VCaP (cell line): ENCODE measurements around the gene RPS19.
"Not testable (repeated sequence)": the region's sequence is repeated elsewhere in the genome, so short reads cannot be mapped to it uniquely, and the experiment has no call there.

ENCODE experiments used
- H3K27ac ChIP-seq: fragments of 450-650 bp; 2 replicates; pipeline ENCODE4 v1.5.1; 2017
- TF ChIP-seq, protein P1 (sequence below): fragments of 450-650 bp; conservative IDR thresholded peaks from 2 replicates; pipeline ENCODE4 v1.5.1; 2017; ENCODE audit warnings: mild to moderate bottlenecking, moderate library complexity

The RPS19 gene

DNA sequence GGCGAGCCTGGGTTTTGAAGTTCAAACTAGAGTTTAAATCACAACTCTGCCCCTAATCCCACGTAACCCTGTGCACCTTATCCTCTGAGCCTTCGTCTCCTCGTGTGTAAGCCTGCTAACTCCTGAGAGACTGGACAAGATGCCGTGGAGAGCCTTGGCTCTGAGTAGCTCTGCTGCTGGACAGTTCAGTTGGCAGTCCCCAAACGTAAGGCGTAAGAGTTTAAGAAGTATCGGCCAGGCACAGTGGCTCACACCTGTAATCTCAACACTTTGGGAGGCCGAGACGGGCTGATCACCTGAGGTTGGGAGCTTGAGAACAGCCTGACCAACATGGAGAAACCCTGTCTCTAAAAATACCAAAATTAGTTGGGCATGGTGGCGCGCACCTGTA is 12.3 kb downstream of the RPS19 start:
- TF ChIP-seq, protein P1, sequence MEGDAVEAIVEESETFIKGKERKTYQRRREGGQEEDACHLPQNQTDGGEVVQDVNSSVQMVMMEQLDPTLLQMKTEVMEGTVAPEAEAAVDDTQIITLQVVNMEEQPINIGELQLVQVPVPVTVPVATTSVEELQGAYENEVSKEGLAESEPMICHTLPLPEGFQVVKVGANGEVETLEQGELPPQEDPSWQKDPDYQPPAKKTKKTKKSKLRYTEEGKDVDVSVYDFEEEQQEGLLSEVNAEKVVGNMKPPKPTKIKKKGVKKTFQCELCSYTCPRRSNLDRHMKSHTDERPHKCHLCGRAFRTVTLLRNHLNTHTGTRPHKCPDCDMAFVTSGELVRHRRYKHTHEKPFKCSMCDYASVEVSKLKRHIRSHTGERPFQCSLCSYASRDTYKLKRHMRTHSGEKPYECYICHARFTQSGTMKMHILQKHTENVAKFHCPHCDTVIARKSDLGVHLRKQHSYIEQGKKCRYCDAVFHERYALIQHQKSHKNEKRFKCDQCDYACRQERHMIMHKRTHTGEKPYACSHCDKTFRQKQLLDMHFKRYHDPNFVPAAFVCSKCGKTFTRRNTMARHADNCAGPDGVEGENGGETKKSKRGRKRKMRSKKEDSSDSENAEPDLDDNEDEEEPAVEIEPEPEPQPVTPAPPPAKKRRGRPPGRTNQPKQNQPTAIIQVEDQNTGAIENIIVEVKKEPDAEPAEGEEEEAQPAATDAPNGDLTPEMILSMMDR: no peak
- H3K27ac ChIP-seq: no peak overlapping the region; the same call in 1 of the 2 replicates

DNA sequence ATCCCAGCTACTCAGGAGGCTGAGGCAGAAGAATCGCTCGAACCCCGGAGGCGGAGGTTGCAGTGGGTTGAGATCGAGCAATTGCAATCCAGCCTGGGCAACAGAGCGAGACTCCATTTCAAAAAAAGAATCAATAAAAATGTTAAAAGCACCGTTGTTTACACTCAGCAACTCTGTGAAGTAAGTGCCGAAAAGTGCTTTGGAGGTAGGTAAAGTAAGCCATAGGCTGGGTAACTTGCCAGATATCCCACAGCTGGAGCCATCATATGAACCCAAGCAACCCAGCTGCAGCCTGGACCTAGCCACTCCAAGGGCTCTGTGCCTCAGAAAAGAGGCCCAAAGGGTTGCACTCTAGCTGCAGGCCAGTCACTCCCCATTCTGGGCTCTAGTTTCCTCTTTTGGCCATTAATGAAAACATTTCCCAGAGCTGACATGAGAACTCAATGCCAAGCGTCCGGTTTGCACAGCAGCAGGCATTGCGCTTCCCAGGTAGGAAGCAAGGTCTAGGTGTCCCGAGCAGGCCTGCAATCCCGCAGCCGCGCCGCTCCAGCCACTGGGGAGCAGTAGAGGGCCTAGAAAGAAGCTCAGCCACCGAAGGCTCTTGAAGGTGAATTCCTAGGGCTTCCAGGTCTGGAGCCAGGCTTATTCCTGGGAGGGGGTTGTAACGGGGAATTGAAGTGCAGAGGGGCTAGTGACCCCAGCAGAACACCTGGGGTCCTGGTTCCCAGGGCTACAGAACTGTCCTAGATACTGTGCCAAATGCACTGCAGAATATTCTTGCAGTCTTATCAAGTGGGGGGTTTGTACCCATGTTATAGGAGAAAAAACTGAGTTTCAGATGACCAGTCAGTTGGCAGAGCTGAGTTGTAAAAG is 13.0 kb downstream of the RPS19 start:
- H3K27ac ChIP-seq: peak overlapping the region; percentile 30; the same call in 1 of the 2 replicates
- TF ChIP-seq, protein P1: peak; percentile 90

DNA sequence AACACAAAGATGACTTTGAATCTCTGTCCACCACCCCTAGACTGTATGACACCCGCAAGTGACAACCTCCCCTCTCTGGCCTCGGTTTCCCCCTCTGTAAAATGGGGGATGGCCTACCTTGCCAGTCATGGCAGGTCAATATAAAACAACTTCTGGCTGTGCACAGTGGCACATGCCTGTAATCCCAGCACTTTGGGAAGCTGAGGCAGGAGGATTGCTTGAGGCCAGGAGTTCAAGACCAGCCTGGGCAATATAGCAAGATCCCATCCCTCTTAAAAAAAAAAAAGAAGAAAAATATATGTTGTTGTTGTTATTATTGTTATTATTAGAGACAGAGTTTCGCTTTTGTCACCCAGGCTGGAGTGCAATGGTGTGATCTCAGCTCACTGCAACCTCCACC is 15.9 kb downstream of the RPS19 start:
- not testable (repeated sequence) for H3K27ac ChIP-seq

DNA sequence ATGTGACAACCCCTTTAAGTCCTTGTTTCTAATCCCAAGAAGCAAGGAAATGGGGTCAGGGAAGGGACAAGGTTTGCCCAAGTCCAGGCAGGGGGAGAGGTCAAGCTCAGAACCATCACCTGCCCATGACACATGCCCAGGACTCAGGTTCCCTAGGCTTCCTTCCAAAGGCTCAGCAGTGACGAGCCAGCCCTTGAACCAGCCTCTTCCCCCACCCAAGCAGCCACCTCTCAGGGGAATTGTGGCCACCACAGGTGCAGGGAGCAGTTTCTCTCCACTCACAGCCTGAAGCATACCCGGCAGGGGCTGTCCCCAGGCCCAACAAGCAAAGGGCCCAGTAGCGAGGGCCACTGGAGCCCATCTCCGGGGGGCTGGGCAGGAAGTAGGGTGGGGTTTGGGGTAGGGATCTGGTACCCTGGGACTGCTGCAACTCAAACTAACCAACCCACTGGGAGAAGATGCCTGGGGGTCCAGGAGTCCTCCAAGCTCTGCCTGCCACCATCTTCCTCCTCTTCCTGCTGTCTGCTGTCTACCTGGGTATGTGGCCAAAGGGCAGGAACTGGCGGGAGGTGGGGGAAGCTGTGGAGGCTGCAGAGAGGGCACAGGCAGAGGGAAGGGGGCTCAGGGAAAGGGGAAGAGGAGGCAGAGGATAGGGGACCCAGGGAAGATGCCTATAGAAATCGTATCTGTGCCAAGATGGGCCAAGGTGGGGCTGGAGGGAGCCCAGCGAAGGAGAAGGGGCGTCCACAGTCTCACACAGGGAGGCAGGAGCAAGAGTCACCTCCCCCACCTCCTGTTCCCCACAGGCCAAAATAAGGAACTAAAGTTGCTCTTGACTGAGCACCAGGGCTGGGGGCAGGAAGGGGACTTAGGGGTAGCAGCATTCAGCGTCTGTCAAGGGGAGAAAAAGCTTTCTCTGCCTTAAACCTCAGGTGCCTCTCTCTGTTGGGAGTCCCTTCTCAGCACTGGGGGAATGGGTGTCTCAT is 17.1 kb downstream of the RPS19 start, which contains the start of gene CD79A:
TSS of gene CD79A (plus strand) at position 433 of the 986 bp plus-strand sequence. CDS start at position 459, 26 bp downstream.
- H3K27ac ChIP-seq: no peak within 1 kb of the TSS

DNA sequence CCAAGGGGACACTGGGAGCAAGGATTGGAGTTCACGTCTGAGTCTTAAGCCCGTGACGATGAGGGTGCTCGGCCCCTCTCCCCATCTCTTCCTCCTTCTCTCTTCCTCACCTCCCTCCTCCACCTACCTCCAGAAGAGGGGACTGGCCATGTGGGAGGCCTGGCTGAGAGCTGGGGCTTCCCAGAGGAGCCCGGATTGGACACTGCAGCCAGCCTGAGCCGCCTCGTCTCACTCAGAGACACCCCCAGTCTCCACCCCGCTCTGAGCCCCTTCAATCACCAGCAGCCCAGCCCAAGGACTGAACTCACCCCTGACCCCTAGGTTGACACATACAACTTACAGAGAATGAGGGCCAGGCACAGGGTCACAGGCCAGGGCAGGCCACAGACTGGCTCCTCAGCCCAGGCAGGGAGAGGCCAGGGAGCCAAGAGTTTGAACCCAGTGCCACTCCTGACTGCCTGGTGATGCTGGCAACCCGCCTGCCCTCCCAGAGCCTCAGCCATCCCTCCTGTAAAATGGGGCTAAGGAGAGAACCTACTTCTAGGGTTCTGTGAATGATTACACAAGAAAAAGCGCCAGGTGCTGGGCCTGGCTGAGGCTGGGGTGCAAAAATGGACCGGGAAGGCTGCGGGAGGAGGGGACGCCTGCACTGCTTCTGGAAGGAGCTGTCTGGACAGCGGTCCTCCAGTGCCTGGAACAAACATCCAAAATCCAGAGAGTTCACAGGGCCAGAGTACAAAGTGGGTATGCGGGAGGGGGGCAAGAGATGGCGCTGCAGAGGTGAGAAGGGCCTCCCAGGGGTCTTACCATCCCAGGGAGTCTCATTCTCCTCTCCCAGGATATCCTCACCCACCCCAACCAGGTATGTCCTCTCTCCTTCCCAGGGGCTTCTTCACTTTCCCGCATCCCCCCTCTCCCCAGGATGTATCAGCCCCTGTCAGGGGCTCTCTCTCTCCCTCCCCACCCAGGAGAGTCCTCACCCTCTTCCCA is 18.2 kb downstream of the RPS19 start:
- no peak overlapping the region for H3K27ac ChIP-seq

More for the DNA sequence above, 17.1 kb downstream of the RPS19 start, which contains the start of gene CD79A:
- TF ChIP-seq, protein P1: no peak

DNA sequence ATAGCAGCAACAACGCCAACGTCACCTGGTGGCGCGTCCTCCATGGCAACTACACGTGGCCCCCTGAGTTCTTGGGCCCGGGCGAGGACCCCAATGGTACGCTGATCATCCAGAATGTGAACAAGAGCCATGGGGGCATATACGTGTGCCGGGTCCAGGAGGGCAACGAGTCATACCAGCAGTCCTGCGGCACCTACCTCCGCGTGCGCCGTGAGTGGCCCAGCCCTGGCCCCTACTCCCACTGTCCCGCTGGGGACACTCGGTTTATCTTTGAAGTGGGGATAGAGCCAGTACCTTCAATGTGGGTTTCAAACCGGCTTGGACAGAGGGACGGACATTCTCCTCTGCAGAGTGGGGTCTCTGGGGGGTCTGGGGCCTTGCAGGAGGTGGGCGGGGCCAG is 19.0 kb downstream of the RPS19 start:
- TF ChIP-seq, protein P1: no peak
- H3K27ac ChIP-seq: no peak overlapping the region

More for the DNA sequence above, 18.2 kb downstream of the RPS19 start:
- TF ChIP-seq, protein P1: no peak
